Tibial nerve (tissue), 4 donors: ENCODE data around the gene PLA2G1B.

ENCODE experiments used
- EP300 ChIP-seq, 2 donors: sonication (generic); formaldehyde crosslinking; IDR thresholded peaks; one replicate each; pipeline ENCODE4 v1.6.1; 2017; ENCODE audit warnings: antibody characterized with exemption in 2 of 2, mild to moderate bottlenecking in 1 of 2
- POLR2A ChIP-seq, 2 donors: fragments of 450-650 bp; IDR thresholded peaks; one replicate each; pipeline ENCODE4 v1.6.1; 2017; ENCODE audit warnings: antibody characterized with exemption in 2 of 2, mild to moderate bottlenecking in 2 of 2, moderate library complexity in 2 of 2
- TF ChIP-seq, protein P1 (sequence below), 5 experiments: fragments of 200-600 bp in 3 of 5; fragments of 450-650 bp in 2 of 5; sonication (generic) in 3 of 5; IDR thresholded peaks; one replicate each; pipeline ENCODE4 v1.5.1; 2016 to 2019; ENCODE audit warnings: antibody characterized with exemption in 5 of 5, mild to moderate bottlenecking in 3 of 5, moderate library complexity in 2 of 5

DNA sequence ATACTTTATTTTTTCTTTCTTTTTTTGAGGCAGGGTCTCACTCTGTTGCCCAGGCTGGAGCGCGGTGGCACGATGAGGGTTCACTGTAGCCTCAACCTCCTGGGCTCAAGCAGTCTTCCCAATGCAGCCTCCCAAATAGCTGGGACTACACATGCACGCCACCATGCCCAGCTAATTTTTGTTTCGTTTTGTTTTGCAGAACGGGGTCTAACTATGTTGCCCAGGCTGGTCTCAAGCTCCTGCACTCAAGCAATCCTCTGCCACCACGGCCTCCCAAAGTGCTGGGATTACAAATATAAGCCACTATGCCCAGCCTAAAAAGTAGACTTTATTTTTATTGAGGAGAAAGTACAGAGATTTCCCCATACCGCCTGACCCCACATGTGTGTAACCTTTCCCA lies 46.1 kb upstream of the PLA2G1B start:
- TF ChIP-seq, protein P1, sequence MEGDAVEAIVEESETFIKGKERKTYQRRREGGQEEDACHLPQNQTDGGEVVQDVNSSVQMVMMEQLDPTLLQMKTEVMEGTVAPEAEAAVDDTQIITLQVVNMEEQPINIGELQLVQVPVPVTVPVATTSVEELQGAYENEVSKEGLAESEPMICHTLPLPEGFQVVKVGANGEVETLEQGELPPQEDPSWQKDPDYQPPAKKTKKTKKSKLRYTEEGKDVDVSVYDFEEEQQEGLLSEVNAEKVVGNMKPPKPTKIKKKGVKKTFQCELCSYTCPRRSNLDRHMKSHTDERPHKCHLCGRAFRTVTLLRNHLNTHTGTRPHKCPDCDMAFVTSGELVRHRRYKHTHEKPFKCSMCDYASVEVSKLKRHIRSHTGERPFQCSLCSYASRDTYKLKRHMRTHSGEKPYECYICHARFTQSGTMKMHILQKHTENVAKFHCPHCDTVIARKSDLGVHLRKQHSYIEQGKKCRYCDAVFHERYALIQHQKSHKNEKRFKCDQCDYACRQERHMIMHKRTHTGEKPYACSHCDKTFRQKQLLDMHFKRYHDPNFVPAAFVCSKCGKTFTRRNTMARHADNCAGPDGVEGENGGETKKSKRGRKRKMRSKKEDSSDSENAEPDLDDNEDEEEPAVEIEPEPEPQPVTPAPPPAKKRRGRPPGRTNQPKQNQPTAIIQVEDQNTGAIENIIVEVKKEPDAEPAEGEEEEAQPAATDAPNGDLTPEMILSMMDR (IDR thresholded peaks at IDR 0.05) = no peak
- TF ChIP-seq POLR2A (IDR thresholded peaks at IDR 0.05) = no peak
- no peak for TF ChIP-seq EP300 (IDR thresholded peaks at IDR 0.05)
